HUES6 (cell line): ENCODE data around the gene GSTM3.

ENCODE experiments used
- H3K27ac ChIP-seq: 2 replicates; pipeline ENCODE4 v1.7.0; 2013; ENCODE audit warnings: low read depth, mild to moderate bottlenecking, low read length, inconsistent platforms
- H3K27me3 ChIP-seq: 2 replicates; pipeline ENCODE4 v1.6.1; 2013; ENCODE audit warnings: low read length; ENCODE audit not compliant: control insufficient read depth, insufficient read depth
- H3K36me3 ChIP-seq: 2 replicates; pipeline ENCODE4 v1.6.1; 2013; ENCODE audit warnings: low read length; ENCODE audit not compliant: control insufficient read depth, insufficient read depth
- H3K4me1 ChIP-seq: 2 replicates; pipeline ENCODE4 v1.6.1; 2013; ENCODE audit warnings: low read length; ENCODE audit not compliant: control insufficient read depth, insufficient read depth
- H3K4me3 ChIP-seq: 2 replicates; pipeline ENCODE4 v1.5.1; 2013; ENCODE audit warnings: low read depth, low read length
- H3K9ac ChIP-seq: one replicate; pipeline ENCODE4 v1.6.1; 2013; ENCODE audit warnings: mild to moderate bottlenecking, low read length
- H3K9me3 ChIP-seq: 2 replicates; pipeline ENCODE4 v1.6.1; 2013; ENCODE audit warnings: low read depth, low read length; ENCODE audit not compliant: control insufficient read depth, insufficient read depth

Gene GSTM3

DNA sequence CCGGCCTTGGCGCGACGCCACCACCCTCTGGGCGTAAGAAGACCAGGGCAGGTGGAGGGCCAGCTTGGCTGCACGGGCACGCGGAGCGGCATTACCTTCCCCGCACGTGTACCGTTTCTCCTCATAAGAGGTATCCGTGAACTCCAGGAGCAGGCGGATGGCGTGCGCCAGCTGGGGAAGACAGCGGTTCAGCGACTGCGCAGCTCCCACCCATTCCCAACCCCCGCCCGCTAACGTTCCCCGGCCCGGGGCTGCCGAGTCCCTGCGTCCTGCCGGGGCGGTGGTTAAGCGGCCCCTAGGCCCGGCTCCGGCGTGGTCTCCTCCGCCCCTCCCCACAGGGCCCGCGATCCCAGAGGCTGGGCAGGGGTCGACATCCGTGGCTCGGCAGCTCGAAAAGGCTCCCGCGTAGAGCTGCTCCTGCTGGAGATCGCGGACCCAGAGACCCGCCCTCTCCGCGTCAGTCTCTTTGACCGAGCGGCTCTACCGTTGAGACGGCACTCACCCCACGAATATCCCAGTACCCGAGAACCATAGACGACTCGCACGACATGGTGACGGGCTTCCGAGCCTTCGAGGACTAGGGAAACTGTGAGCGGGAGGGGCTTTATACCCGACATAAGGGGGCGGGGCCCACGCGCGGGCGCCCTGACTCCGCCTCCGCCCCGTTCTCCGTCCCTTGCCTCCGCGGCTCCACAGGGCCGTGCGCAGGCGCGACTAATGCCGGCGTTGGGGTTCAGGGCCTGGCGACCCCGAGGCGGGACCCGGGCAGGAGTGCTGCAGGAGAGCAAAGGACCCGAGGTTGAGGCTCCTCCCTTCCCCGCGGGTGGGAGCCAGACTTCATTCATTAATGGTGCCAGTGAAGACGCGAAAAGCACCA lies 862 bp downstream of the GSTM3 start:
- H3K27ac ChIP-seq = no peak overlapping the region
- H3K9ac ChIP-seq = peak overlapping the region; percentile 68
- H3K27me3 ChIP-seq = peaks cover 48% of the 10 kb centered on the region
- no peaks in the 10 kb centered on the region for H3K9me3 ChIP-seq
- peaks cover 12% of the 10 kb centered on the region; the same call in 1 of the 2 replicates for H3K4me1 ChIP-seq
- H3K4me3 ChIP-seq = peak overlapping the region; percentile 73
- peaks cover 21% of the 10 kb centered on the region; the same call in 1 of the 2 replicates for H3K36me3 ChIP-seq

DNA sequence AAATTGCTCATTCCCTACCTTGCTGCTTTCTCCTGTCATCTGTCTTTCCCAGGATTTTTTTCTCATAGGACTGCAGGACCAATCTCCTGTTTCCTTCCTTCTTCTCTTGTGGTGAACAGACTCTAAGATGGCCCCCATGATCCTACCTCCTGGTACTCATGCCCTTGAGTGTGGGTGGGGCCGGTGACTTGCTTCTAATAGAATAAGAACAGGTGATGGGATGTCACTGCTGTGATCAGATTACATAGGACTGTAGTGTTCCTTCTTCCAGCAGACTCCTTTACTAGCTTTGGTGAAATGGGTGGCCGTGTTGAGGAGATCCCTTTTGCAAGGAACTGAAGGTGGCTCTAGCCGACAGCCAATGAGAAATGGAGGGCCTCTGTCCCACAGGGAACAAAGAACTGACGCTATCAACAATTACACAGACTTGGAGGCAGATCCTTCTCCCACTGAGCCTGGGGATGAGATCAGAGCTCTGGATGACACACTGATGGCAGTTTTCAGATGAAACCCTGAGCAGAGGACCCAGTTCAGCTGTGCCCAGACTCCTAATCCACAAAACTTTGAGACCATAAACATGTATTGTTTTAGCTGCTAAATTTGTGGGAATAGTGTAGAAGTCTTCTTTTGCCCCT lies 7.5 kb downstream of the GSTM3 start:
- H3K27ac ChIP-seq = no peak overlapping the region
- H3K27me3 ChIP-seq = peaks cover 8% of the 10 kb centered on the region; the same call in 1 of the 2 replicates
- H3K4me1 ChIP-seq = peaks cover 18% of the 10 kb centered on the region; the same call in 1 of the 2 replicates
- no peak overlapping the region for H3K9ac ChIP-seq
- 0 out of 2 replicates have a peak, but pooled peaks cover 5% of the 10 kb centered on the region for H3K9me3 ChIP-seq
- peaks cover 25% of the 10 kb centered on the region; the same call in 1 of the 2 replicates for H3K36me3 ChIP-seq
- no peak overlapping the region for H3K4me3 ChIP-seq

DNA sequence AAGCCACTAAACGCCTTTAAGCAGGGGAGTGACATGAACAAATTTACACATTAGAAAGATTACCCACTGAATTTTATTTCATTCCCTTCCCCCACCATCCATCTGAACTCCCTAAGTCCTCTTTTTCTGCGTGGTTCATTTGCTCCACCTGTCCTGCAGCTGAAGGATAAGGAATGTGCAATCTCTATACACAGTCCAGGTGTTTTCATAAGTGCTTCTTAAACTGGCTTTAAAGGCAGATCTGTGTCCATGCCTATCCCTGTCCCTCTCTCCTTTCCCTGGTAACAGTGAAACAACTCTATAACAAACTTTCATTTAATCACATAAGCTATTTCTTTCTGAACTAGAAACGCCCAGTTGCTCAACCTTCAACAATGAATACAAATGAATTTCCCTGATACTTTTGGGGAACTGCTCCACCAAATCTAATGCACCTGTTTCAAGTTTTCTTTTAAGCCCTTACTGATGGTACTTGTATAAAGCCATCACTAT lies 8.4 kb downstream of the GSTM3 start:
- H3K36me3 ChIP-seq = peaks cover 16% of the 10 kb centered on the region; the same call in 1 of the 2 replicates
- H3K4me1 ChIP-seq = peaks cover 18% of the 10 kb centered on the region; the same call in 1 of the 2 replicates
- H3K9ac ChIP-seq = no peak overlapping the region
- H3K27me3 ChIP-seq = no peaks in the 10 kb centered on the region
- no peak overlapping the region for H3K27ac ChIP-seq
- H3K9me3 ChIP-seq = 0 out of 2 replicates have a peak, but pooled peaks cover 5% of the 10 kb centered on the region
- H3K4me3 ChIP-seq = no peak overlapping the region

DNA sequence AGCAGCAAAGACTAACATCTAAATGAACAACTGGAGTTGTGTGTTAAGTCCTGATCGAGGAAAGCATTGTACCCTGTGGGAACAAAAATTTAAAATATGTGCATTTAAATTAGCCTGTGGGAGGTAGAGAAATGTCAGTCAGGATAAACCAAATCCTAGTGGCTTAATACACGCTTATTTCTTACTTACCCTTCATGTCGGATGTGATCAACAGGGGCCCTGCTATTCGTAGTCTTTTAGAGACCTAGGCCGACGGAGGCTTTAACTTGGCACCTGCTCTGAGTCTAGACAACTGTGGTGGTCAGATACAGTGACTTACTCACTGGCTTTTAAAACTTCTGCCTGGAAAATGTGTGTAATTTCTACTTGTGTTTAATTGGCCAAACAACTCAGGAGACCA lies 10.2 kb downstream of the GSTM3 start:
- H3K9ac ChIP-seq = no peak overlapping the region
- peaks cover 5% of the 10 kb centered on the region; the same call in 1 of the 2 replicates for H3K36me3 ChIP-seq

DNA sequence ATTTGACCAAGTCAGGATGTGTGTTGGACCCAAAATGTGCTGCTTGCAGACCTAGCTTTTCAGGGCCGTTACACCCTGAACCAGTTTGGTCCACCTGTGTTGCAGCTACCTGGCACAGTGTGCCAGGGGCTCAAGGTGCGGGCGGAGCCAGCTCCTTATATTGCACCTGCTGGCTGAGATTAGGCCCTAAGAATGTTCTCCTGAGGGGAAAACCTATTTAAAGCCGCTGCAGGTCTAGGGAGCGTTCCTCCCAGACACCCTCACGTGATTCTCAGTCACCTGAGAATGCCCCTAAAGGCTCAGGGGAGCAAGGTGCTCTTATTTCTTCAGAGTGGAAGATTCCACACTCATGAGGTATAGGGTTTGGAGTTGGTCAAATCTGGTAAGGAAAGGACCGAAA lies 12.0 kb downstream of the GSTM3 start:
- no peaks in the 10 kb centered on the region; the same call in 1 of the 2 replicates for H3K36me3 ChIP-seq
- H3K27ac ChIP-seq = no peak overlapping the region
- H3K4me3 ChIP-seq = no peak overlapping the region
- peaks cover 35% of the 10 kb centered on the region; the same call in 1 of the 2 replicates for H3K4me1 ChIP-seq
- no peak overlapping the region for H3K9ac ChIP-seq
- H3K27me3 ChIP-seq = no peaks in the 10 kb centered on the region
- H3K9me3 ChIP-seq = peaks cover 14% of the 10 kb centered on the region

More for the DNA sequence above, 10.2 kb downstream of the GSTM3 start:
- Histone ChIP-seq H3K27ac (no peak overlapping the region), H3K27me3 (no peaks in the 10 kb centered on the region), H3K4me3 (no peak overlapping the region), H3K4me1 (peaks cover 32% of the 10 kb centered on the region; the same call in 1 of the 2 replicates), H3K9me3 (peaks cover 10% of the 10 kb centered on the region; the same call in 1 of the 2 replicates)

DNA sequence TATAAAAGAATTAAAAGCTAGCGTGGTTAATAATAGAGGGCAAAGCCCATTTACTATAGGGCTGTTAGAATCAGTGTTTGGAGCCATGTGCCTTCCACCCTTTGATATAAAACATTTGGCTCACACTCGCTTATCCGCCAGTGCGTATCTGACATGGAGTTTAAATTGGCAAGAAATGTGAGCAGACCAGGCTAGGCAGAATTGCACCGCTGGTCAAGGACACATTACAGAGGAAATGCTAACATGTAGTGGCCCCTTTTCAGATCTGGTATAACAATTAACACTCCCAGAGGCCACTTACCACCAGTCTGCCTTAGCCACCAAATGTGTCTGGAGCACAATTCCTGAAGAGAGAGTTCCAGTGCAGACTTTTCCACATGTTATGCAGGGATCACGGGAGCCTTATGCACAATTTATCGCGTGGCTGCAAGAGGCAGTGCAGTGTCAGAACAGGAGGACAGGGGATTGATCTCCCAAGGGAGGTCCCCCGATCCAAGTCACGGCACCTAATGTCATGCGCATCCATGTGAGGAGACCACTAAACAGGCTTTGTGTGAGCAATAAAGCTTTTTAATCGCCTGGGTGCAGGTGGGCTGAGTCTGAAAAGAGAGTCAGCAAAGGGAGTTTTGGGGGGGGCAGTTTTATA lies 14.0 kb downstream of the GSTM3 start:
- peak overlapping the region; percentile 80 for H3K9ac ChIP-seq

DNA sequence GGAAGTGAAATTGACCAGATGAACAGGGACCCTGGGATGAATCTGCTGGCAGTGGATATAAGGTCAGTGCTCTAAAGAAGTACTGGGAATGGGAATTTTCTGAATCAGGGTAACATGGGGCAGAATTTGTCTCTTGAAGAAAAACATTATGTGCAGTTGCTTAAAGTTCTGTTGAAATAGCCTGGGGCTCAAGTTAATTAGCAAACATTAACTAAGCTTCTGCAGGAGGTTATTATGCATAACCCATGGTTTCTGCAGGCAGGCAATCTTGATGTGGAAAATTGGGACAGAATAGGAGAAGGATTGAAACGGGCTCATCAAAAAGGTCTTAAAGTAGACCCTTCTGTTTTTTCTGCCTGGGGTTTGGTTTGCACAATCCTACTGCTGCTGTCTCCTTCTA lies 14.8 kb downstream of the GSTM3 start:
- Histone ChIP-seq H3K27ac (peak overlapping the region; percentile 66; the same call in 1 of the 2 replicates), H3K36me3 (no peaks in the 10 kb centered on the region), H3K27me3 (no peaks in the 10 kb centered on the region), H3K9ac (no peak overlapping the region), H3K4me1 (peaks cover 35% of the 10 kb centered on the region; the same call in 1 of the 2 replicates), H3K9me3 (peaks cover 9% of the 10 kb centered on the region), H3K4me3 (no peak overlapping the region)

More for the DNA sequence above, 14.0 kb downstream of the GSTM3 start:
- Histone ChIP-seq H3K4me3 (peak overlapping the region; percentile 19; the same call in 1 of the 2 replicates), H3K27ac (peak overlapping the region; percentile 66; the same call in 1 of the 2 replicates), H3K36me3 (no peaks in the 10 kb centered on the region), H3K4me1 (peaks cover 35% of the 10 kb centered on the region; the same call in 1 of the 2 replicates), H3K9me3 (peaks cover 11% of the 10 kb centered on the region), H3K27me3 (no peaks in the 10 kb centered on the region)

DNA sequence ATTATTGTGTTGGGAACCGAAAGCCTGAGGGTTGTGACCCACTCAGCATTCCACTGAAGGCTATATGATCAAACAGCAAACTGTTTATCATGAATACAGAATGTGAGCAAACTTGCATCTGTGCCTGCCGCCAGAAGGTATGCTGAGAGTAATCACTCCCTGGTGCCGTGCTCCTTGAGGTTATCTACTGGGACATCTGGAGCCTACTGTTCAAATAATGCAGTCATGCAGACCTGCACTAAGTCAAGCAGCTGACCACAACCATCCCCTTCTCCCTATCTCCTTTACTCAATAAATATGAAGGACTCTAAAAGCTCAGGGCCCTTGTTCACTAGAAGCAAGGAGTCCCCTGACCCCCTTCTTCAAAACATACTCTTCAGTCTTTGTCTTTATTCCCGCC lies 15.3 kb downstream of the GSTM3 start:
- no peak overlapping the region for H3K27ac ChIP-seq
- H3K9me3 ChIP-seq = peaks cover 9% of the 10 kb centered on the region
- no peak overlapping the region for H3K4me3 ChIP-seq
- H3K36me3 ChIP-seq = no peaks in the 10 kb centered on the region
- peaks cover 34% of the 10 kb centered on the region; the same call in 1 of the 2 replicates for H3K4me1 ChIP-seq
- H3K27me3 ChIP-seq = no peaks in the 10 kb centered on the region
- H3K9ac ChIP-seq = no peak overlapping the region

DNA sequence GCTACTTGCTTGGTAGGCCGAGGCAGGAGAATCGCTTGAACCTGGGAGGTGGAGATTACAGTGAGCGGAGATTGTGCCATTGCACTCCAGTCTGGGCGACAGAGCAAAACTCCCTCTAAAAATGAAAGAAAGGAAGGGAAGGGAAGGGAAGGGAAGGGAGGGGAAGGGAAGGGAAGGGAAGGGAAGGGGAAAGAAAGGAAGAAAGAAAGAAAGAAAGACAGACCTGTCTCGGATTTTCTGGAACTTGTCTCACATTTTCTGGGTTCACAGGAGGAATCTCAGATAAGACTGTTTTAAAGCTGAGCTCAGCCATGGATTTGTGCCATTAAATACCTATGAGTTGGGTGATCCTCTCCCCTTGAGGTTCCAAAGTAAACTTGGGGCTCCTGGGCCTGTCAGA lies 15.9 kb downstream of the GSTM3 start:
- Histone ChIP-seq H3K9me3 (peaks cover 9% of the 10 kb centered on the region), H3K27me3 (no peaks in the 10 kb centered on the region), H3K27ac (no peak overlapping the region), H3K4me3 (no peak overlapping the region), H3K9ac (no peak overlapping the region), H3K4me1 (peaks cover 28% of the 10 kb centered on the region; the same call in 1 of the 2 replicates), H3K36me3 (no peaks in the 10 kb centered on the region)

DNA sequence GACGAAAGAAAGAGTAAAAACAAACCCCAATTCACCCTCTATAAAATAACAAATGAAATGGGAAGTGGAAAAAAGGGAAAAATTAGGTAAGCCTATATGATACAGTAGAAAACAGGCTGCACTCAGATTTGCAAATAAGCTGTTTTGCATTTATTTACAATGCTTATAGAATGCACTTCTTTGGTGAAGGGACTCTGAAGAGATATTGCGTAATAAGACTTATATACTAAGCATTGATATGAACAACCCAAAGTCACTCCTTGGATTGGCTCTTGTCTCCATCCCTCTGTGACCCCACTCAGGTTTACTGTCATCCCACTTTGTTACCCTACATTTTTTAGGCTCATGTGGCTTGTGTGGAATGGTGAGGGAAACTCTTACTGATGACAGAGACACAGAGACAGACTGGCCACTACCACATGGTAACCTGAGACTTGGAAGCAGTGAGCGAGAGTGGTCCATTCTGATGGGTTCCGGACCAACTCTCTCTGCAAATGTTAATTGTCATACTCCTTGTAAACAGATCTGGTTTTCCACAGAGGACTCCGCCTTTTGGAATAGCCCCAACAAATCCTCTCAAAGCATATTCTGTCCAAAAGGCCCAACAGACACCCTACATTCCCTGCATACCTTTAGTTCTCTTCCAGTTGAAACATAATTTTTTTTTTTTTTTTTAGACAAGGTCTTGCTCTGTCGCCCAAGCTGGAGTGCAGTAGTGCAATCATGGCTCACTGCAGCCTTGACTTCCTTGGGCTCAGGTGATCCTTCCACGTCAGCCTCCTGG lies 17.7 kb downstream of the GSTM3 start:
- Histone ChIP-seq H3K9ac (no peak overlapping the region), H3K27me3 (no peaks in the 10 kb centered on the region), H3K4me1 (peaks cover 16% of the 10 kb centered on the region; the same call in 1 of the 2 replicates), H3K9me3 (peaks cover 9% of the 10 kb centered on the region), H3K36me3 (no peaks in the 10 kb centered on the region), H3K4me3 (no peak overlapping the region), H3K27ac (no peak overlapping the region)
